ENCODE results near the gene TNNI3. TPM values are rescaled to one million over a fixed set of nuclear protein-coding genes. Genes with fewer than 3 reads are reported as not detected.

TNNI3 gene
- total and polyA plus RNA-seq, 9 of the 15 experiments (the other 6 are each of a cell fraction or from before 2014, with no cell fraction given), result 4.7 to 158 (median 42.0) TPM

DNA sequence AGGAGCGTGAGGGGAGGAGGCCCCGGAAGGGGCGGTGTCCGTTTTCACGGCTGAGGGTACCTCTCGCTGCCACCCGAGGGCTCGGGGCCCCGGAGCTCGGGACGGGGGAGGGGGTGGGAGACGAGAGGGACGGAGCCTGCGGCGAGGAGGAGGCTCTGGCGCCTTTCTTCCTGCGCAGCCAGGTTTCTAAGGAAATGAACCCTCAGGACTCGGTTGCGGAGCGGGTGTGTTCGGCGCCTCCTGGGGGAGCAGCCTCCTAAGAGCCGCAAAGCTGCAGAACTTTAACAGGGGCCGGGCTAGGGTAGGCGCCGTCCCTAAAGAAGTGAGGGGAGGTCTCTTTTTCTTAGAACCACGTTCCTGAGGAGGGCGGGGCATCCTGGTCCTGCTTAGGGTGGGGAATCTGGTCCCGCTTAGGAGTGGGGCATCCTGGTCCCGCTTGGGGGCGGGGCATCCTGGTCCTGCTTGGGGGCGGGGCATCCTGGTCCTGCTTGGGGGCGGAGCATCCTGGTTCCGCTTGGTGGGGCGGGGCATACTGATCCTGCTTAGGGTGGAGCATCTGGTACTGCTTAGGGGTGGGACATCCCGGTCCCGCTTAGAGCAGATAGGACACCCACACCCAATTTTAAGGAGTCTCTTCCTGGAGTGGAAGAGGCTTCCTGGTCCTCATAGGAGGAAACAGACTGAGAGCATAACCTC is 16.3 kb upstream of the TNNI3 start (continued):
- TF ChIP-seq, protein P1, sequence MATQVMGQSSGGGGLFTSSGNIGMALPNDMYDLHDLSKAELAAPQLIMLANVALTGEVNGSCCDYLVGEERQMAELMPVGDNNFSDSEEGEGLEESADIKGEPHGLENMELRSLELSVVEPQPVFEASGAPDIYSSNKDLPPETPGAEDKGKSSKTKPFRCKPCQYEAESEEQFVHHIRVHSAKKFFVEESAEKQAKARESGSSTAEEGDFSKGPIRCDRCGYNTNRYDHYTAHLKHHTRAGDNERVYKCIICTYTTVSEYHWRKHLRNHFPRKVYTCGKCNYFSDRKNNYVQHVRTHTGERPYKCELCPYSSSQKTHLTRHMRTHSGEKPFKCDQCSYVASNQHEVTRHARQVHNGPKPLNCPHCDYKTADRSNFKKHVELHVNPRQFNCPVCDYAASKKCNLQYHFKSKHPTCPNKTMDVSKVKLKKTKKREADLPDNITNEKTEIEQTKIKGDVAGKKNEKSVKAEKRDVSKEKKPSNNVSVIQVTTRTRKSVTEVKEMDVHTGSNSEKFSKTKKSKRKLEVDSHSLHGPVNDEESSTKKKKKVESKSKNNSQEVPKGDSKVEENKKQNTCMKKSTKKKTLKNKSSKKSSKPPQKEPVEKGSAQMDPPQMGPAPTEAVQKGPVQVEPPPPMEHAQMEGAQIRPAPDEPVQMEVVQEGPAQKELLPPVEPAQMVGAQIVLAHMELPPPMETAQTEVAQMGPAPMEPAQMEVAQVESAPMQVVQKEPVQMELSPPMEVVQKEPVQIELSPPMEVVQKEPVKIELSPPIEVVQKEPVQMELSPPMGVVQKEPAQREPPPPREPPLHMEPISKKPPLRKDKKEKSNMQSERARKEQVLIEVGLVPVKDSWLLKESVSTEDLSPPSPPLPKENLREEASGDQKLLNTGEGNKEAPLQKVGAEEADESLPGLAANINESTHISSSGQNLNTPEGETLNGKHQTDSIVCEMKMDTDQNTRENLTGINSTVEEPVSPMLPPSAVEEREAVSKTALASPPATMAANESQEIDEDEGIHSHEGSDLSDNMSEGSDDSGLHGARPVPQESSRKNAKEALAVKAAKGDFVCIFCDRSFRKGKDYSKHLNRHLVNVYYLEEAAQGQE (IDR thresholded peaks at IDR 0.05; ENCODE audit: borderline replicate concordance), result 0 out of 2 replicates have a peak, but pooled peaks have one; percentile 3
- TF ChIP-seq, protein P1 (CRISPR knock-in tag; IDR thresholded peaks at IDR 0.05; ENCODE audit: low read depth), result 0 out of 2 replicates have a peak, but pooled peaks have one; percentile 32
- no peak for TF ChIP-seq SRSF9 (IDR thresholded peaks at IDR 0.05; ENCODE audit: borderline replicate concordance, low read depth, low read length)
- no peak for TF ChIP-seq SOX6 (IDR thresholded peaks at IDR 0.05)
- TF ChIP-seq, protein P2, sequence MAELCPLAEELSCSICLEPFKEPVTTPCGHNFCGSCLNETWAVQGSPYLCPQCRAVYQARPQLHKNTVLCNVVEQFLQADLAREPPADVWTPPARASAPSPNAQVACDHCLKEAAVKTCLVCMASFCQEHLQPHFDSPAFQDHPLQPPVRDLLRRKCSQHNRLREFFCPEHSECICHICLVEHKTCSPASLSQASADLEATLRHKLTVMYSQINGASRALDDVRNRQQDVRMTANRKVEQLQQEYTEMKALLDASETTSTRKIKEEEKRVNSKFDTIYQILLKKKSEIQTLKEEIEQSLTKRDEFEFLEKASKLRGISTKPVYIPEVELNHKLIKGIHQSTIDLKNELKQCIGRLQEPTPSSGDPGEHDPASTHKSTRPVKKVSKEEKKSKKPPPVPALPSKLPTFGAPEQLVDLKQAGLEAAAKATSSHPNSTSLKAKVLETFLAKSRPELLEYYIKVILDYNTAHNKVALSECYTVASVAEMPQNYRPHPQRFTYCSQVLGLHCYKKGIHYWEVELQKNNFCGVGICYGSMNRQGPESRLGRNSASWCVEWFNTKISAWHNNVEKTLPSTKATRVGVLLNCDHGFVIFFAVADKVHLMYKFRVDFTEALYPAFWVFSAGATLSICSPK (IDR thresholded peaks at IDR 0.05; ENCODE audit: borderline replicate concordance), result no peak
- TF ChIP-seq, protein P3, sequence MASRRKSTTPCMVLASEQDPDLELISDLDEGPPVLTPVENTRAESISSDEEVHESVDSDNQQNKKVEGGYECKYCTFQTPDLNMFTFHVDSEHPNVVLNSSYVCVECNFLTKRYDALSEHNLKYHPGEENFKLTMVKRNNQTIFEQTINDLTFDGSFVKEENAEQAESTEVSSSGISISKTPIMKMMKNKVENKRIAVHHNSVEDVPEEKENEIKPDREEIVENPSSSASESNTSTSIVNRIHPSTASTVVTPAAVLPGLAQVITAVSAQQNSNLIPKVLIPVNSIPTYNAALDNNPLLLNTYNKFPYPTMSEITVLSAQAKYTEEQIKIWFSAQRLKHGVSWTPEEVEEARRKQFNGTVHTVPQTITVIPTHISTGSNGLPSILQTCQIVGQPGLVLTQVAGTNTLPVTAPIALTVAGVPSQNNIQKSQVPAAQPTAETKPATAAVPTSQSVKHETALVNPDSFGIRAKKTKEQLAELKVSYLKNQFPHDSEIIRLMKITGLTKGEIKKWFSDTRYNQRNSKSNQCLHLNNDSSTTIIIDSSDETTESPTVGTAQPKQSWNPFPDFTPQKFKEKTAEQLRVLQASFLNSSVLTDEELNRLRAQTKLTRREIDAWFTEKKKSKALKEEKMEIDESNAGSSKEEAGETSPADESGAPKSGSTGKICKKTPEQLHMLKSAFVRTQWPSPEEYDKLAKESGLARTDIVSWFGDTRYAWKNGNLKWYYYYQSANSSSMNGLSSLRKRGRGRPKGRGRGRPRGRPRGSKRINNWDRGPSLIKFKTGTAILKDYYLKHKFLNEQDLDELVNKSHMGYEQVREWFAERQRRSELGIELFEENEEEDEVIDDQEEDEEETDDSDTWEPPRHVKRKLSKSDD (conservative IDR thresholded peaks at IDR 0.05; ENCODE audit: low read length), result no peak
- TF ChIP-seq ETV1 (tag; conservative IDR thresholded peaks at IDR 0.05; ENCODE audit: low read depth), result no peak
- TF ChIP-seq, protein P4, sequence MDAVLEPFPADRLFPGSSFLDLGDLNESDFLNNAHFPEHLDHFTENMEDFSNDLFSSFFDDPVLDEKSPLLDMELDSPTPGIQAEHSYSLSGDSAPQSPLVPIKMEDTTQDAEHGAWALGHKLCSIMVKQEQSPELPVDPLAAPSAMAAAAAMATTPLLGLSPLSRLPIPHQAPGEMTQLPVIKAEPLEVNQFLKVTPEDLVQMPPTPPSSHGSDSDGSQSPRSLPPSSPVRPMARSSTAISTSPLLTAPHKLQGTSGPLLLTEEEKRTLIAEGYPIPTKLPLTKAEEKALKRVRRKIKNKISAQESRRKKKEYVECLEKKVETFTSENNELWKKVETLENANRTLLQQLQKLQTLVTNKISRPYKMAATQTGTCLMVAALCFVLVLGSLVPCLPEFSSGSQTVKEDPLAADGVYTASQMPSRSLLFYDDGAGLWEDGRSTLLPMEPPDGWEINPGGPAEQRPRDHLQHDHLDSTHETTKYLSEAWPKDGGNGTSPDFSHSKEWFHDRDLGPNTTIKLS (IDR thresholded peaks at IDR 0.05; ENCODE audit: borderline replicate concordance, low read depth), result no peak
- no peak for TF ChIP-seq PHF21A (IDR thresholded peaks at IDR 0.05; ENCODE audit: borderline replicate concordance, low read depth)
- no peak for TF ChIP-seq RBM34 (IDR thresholded peaks at IDR 0.05; ENCODE audit: borderline replicate concordance, insufficient read depth, low read length)
- TF ChIP-seq KLF10 (CRISPR knock-in tag; IDR thresholded peaks at IDR 0.05), result no peak
- peak; percentile 73 for TF ChIP-seq RBFOX2 (IDR thresholded peaks at IDR 0.05; ENCODE audit: low read depth, low read length)
- peak; percentile 63 for TF ChIP-seq ELF1 (tag; IDR thresholded peaks at IDR 0.05)
- no peak for TF ChIP-seq MCM5 (IDR thresholded peaks at IDR 0.05; ENCODE audit: low read depth)
